HUES64 (cell line): Measurements from ENCODE around the gene SMPDL3A.

Experiments
- H3K27ac ChIP-seq: 2 replicates; pipeline ENCODE4 v1.7.0; 2013; ENCODE audit warnings: low read depth, low read length, inconsistent platforms
- H3K27me3 ChIP-seq: 2 replicates; pipeline ENCODE4 v1.6.1; 2013; ENCODE audit warnings: mild to moderate bottlenecking, low read length; ENCODE audit not compliant: insufficient read depth
- H3K36me3 ChIP-seq: 2 replicates; pipeline ENCODE4 v1.6.1; 2013; ENCODE audit warnings: mild to moderate bottlenecking, low read length; ENCODE audit not compliant: insufficient read depth
- H3K4me1 ChIP-seq: 2 replicates; pipeline ENCODE4 v1.6.1; 2013; ENCODE audit warnings: mild to moderate bottlenecking, low read length, moderate library complexity; ENCODE audit not compliant: insufficient read depth
- H3K4me3 ChIP-seq: 2 replicates; pipeline ENCODE4 v1.5.1; 2013; ENCODE audit warnings: mild to moderate bottlenecking, low read length, moderate library complexity
- H3K9ac ChIP-seq: 2 replicates; pipeline ENCODE4 v1.6.1; 2013; ENCODE audit warnings: mild to moderate bottlenecking, low read depth, low read length
- H3K9me3 ChIP-seq: 2 replicates; pipeline ENCODE4 v1.6.1; 2013; ENCODE audit warnings: low read depth, low read length; ENCODE audit not compliant: insufficient read depth
- WGBS: fragments of 150-250, 120-280 bp; methylation state at CpG from one replicate; pipeline ENCODE4 v1.1.7; 2013; ENCODE audit warnings: missing lambda C conversion rate; 5-methylcytosine and 5-hydroxymethylcytosine counted together

Gene SMPDL3A

GRCh38 chr6:122808121-122808885 lies 19.2 kb downstream of the SMPDL3A start:
- no peak overlapping the region for H3K27ac ChIP-seq
- H3K36me3 ChIP-seq, result no peaks in the 10 kb centered on the region
- H3K9ac ChIP-seq, result no peak overlapping the region
- H3K4me1 ChIP-seq, result no peaks in the 10 kb centered on the region
- H3K4me3 ChIP-seq, result no peak overlapping the region
- 92% methylated on average over 9 of the region's 10 CpGs for WGBS
- no peaks in the 10 kb centered on the region for H3K27me3 ChIP-seq
- H3K9me3 ChIP-seq, result no peaks in the 10 kb centered on the region

DNA sequence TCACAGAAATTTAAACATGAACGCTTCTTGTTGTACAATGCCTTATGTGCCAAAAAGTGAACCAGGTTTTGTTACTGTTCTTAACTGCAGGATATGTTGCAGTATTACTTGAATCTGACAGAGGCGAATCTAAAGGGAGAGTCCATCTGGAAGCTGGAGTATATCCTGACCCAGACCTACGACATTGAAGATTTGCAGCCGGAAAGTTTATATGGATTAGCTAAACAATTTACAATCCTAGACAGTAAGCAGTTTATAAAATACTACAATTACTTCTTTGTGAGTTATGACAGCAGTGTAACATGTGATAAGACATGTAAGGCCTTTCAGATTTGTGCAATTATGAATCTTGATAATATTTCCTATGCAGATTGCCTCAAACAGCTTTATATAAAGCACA lies 19.9 kb downstream of the SMPDL3A start:
- H3K9me3 ChIP-seq, result no peaks in the 10 kb centered on the region
- H3K4me3 ChIP-seq, result no peak overlapping the region
- H3K27ac ChIP-seq, result no peak overlapping the region
- 95% methylated on average over 4 of the region's 4 CpGs for WGBS
- H3K36me3 ChIP-seq, result no peaks in the 10 kb centered on the region
- H3K27me3 ChIP-seq, result no peaks in the 10 kb centered on the region
- no peak overlapping the region for H3K9ac ChIP-seq
- no peaks in the 10 kb centered on the region for H3K4me1 ChIP-seq

DNA sequence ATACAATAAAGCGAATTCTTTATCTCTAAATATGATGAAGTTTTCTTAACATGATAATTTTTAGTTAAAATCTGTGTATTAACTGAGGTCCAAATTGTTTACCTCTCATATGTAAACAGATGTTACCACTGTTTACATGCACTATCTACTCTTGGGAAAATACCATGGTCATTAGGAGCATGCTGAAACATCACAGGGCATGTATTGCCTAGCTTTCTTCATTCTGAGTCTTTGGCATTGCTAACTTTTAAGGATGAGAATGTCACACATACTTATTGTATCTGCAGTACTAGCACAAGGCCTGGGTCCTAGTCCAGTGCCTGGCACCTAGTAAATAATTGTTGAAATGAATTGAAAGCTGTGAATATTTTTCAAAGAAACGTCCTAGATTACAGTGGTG lies 20.6 kb downstream of the SMPDL3A start:
- H3K4me1 ChIP-seq, result no peaks in the 10 kb centered on the region
- H3K9ac ChIP-seq, result no peak overlapping the region
- WGBS, result 87% methylated on average over 1 of the region's 2 CpGs
- no peak overlapping the region for H3K27ac ChIP-seq
- H3K4me3 ChIP-seq, result no peak overlapping the region
- no peaks in the 10 kb centered on the region for H3K36me3 ChIP-seq
- no peaks in the 10 kb centered on the region for H3K9me3 ChIP-seq
- H3K27me3 ChIP-seq, result no peaks in the 10 kb centered on the region

DNA sequence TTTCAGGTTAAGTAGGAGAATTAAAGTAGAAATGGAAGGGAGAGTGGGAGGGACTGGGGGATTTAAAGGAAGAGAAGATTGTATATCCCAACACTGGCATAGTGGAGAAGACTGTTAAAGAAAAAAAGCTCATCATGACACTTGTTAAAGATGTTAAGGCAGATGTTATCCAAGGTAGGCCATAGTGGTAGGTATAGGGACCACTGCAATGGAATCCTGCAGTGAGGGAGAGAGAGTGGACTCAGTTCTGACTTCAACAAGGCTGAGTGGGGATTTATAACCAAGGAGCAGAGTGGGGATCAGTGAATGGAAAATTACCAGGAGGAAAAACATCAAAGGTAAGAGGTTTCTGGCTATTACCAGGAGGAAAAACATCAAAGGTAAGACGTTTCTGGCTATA lies 21.1 kb downstream of the SMPDL3A start:
- H3K4me1 ChIP-seq, result no peaks in the 10 kb centered on the region
- WGBS, result 85% methylated on average over 1 of the region's 1 CpG
- H3K27ac ChIP-seq, result no peak overlapping the region
- no peaks in the 10 kb centered on the region for H3K27me3 ChIP-seq
- H3K9me3 ChIP-seq, result no peaks in the 10 kb centered on the region
- no peak overlapping the region for H3K9ac ChIP-seq
- H3K4me3 ChIP-seq, result no peak overlapping the region
- no peaks in the 10 kb centered on the region for H3K36me3 ChIP-seq

DNA sequence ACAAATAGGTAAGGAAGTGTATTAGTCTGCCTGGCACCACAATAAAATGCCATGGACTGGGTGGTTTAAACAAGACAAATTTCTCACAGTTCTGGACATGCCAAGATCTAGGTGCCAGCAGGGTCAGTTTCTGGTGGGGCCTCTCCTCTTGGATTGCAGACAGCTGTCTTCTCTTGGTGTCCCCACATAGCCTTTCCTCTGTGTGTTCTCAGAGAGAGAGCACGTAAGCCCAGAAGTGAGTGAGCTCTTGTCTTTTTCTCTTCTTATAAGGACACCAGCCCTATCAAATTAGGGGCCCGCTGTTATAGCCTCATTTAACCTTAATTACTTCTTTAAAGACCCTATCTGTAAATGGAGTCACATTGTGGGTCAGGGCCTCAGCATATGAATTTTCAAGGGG lies 28.3 kb downstream of the SMPDL3A start:
- no peaks in the 10 kb centered on the region for H3K27me3 ChIP-seq
- H3K9ac ChIP-seq, result no peak overlapping the region
- H3K36me3 ChIP-seq, result no peaks in the 10 kb centered on the region
- 70% methylated on average over 2 of the region's 2 CpGs for WGBS
- H3K4me3 ChIP-seq, result no peak overlapping the region
- peaks cover 10% of the 10 kb centered on the region for H3K4me1 ChIP-seq
- no peak overlapping the region for H3K27ac ChIP-seq
- no peaks in the 10 kb centered on the region for H3K9me3 ChIP-seq

GRCh38 chr6:122817766-122818165 lies 28.7 kb downstream of the SMPDL3A start:
- Histone ChIP-seq H3K4me1 (peaks cover 10% of the 10 kb centered on the region), H3K27me3 (no peaks in the 10 kb centered on the region), H3K9ac (no peak overlapping the region), H3K36me3 (no peaks in the 10 kb centered on the region), H3K4me3 (no peak overlapping the region), H3K27ac (no peak overlapping the region), H3K9me3 (no peaks in the 10 kb centered on the region)
- WGBS, result 80% methylated on average over 4 of the region's 4 CpGs

DNA sequence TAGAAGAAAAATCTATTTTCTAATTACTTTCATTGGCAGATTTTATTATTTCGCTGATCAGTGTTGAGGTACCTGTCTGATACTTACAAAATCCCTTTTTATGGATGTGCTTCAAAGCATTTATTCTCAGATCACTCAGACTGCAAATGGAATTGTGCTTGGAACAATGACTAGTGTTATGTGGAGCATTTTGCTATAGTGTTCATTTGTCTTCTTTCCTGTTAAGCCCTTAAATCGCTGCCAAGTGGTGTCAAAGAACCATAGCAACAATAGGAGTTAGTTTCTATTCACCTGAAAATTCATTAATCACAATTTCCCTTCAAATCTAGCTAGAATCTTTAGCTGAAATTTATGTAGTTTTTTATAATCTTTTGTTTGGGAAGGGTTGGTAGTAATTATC lies 29.8 kb downstream of the SMPDL3A start:
- 71% methylated on average over 2 of the region's 2 CpGs for WGBS
- Histone ChIP-seq H3K27ac (no peak overlapping the region), H3K9me3 (no peaks in the 10 kb centered on the region), H3K4me1 (peaks cover 10% of the 10 kb centered on the region), H3K27me3 (no peaks in the 10 kb centered on the region), H3K9ac (no peak overlapping the region), H3K4me3 (no peak overlapping the region), H3K36me3 (no peaks in the 10 kb centered on the region)

DNA sequence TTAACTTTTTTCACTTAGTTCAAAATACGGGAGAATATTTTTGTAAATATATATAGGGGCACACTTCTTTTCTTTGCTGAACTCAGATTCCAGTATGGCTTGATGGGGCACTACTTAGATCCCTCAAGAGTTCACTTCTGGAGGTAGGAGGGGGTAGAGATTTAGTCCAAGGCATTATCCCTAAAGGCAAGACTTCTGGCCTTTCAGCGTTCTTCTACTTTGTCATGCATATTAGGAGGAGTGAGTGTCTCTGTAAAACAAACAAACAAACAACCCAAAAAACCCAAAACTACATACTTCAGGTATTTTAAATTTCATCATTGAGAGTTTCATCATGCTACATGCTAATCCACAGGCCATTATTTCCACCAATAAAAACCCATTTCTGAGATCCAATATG lies 32.0 kb downstream of the SMPDL3A start:
- WGBS, result 100% methylated on average over 1 of the region's 2 CpGs
- Histone ChIP-seq H3K9me3 (no peaks in the 10 kb centered on the region), H3K27ac (no peak overlapping the region), H3K9ac (no peak overlapping the region), H3K4me3 (no peak overlapping the region), H3K27me3 (no peaks in the 10 kb centered on the region), H3K36me3 (no peaks in the 10 kb centered on the region), H3K4me1 (peaks cover 10% of the 10 kb centered on the region)

DNA sequence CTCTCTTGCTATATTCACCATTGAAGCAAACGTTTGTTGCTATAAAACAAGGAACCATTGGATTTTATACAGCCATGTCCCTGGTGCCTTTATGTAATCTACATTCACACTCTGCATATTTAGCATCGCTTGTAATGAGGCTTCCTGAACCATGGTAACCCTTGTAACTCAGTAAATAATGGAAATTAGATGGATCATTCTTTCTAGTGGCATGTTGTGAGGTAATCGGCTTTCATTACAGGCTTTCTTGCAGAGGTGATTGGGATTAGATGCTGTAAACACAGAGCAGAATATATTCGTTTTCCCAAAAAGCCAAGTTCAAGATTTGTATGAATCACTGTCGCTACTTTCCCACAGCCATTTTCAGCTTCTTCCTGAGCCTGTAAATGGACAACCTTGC lies 36.1 kb downstream of the SMPDL3A start:
- no peak overlapping the region for H3K4me3 ChIP-seq
- H3K27ac ChIP-seq, result no peak overlapping the region
- WGBS, result 91% methylated on average over 5 of the region's 5 CpGs
- H3K9me3 ChIP-seq, result no peaks in the 10 kb centered on the region
- H3K36me3 ChIP-seq, result no peaks in the 10 kb centered on the region
- peaks cover 24% of the 10 kb centered on the region for H3K4me1 ChIP-seq
- no peak overlapping the region for H3K9ac ChIP-seq
- no peaks in the 10 kb centered on the region for H3K27me3 ChIP-seq

DNA sequence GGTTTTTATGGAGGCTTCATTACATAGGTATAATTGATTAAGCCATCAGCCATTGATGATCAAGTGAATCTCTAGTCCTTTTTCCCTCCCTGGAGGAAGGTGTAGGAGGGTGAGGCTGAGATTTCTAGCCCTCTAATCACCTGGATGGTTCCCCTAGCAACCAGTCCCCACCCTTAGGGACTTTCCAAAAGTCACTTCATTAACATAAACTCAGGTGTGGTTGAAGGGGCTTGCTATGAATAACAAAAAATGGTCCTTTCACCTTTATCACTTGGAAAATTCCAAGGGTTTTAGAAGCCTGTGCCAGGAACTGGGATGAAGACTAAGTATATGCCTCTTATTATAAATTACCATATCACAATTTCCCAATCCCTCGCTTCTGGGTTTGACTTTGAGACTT lies 40.4 kb downstream of the SMPDL3A start:
- Histone ChIP-seq H3K27me3 (no peaks in the 10 kb centered on the region), H3K9me3 (no peaks in the 10 kb centered on the region), H3K27ac (no peak overlapping the region), H3K4me1 (peaks cover 34% of the 10 kb centered on the region), H3K9ac (no peak overlapping the region), H3K4me3 (no peak overlapping the region), H3K36me3 (no peaks in the 10 kb centered on the region)
- WGBS, result no CpG with 5 or more reads among the region's 1 CpG

GRCh38 chr6:122831511-122831910 lies 42.5 kb downstream of the SMPDL3A start:
- WGBS, result 91% methylated on average over 1 of the region's 1 CpG
- no peak overlapping the region for H3K4me3 ChIP-seq
- peaks cover 34% of the 10 kb centered on the region for H3K4me1 ChIP-seq
- H3K9me3 ChIP-seq, result no peaks in the 10 kb centered on the region
- no peaks in the 10 kb centered on the region for H3K27me3 ChIP-seq
- H3K9ac ChIP-seq, result no peak overlapping the region
- no peak overlapping the region for H3K27ac ChIP-seq
- no peaks in the 10 kb centered on the region for H3K36me3 ChIP-seq

DNA sequence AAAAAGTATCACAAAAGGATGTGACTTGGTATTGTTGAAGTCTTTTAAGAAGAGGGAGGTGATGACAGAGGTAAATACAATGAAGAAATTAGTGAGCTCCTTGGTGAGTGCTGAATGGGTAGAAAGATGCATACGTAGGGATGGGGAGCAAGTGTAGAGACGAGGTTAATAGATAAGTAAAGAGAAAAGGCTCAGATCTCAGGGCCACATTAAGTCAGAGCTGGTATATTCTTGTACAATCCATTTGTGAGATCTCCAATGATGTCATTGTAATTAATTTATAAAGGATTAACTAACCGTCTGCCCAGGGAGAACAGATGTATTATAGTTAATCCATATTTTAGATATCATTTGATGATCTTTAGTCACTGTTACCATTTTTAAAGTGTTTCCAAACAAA lies 43.4 kb downstream of the SMPDL3A start:
- H3K9me3 ChIP-seq, result no peaks in the 10 kb centered on the region
- WGBS, result 89% methylated on average over 2 of the region's 3 CpGs
- H3K27me3 ChIP-seq, result no peaks in the 10 kb centered on the region
- H3K9ac ChIP-seq, result no peak overlapping the region
- no peak overlapping the region for H3K27ac ChIP-seq
- H3K4me3 ChIP-seq, result no peak overlapping the region
- H3K4me1 ChIP-seq, result peaks cover 34% of the 10 kb centered on the region
- no peaks in the 10 kb centered on the region for H3K36me3 ChIP-seq
